HEK293T (cell line): ENCODE data around the gene AGPAT4.

Experiments used
- BHLHE40 ChIP-seq: fragments of 450-650 bp; IDR thresholded peaks from 2 replicates; pipeline ENCODE4 v1.6.1; 2016; ENCODE audit warnings: mild to moderate bottlenecking, moderate library complexity, borderline replicate concordance
- FOXA1 ChIP-seq: fragments of 450-650 bp; IDR thresholded peaks from 2 replicates; pipeline ENCODE4 v1.6.1; 2016; ENCODE audit warnings: mild to moderate bottlenecking
- FOXK2 ChIP-seq: fragments of 450-650 bp; IDR thresholded peaks from 2 replicates; pipeline ENCODE4 v1.6.1; 2016; ENCODE audit warnings: mild to moderate bottlenecking
- L3MBTL2 ChIP-seq: fragments of 450-650 bp; conservative IDR thresholded peaks from 2 replicates; pipeline ENCODE4 v1.6.1; 2016; ENCODE audit warnings: mild to moderate bottlenecking
- SP1 ChIP-seq: fragments of 450-650 bp; IDR thresholded peaks from 2 replicates; pipeline ENCODE4 v1.6.1; 2017

GRCh38 chr6:161186173-161186769 lies 87.6 kb downstream of the AGPAT4 start:
- TF ChIP-seq SP1 (no peak), FOXA1 (no peak), BHLHE40 (no peak), FOXK2 (no peak), L3MBTL2 (no peak)
